Measurements from ENCODE around the gene SYNJ2.

DNA sequence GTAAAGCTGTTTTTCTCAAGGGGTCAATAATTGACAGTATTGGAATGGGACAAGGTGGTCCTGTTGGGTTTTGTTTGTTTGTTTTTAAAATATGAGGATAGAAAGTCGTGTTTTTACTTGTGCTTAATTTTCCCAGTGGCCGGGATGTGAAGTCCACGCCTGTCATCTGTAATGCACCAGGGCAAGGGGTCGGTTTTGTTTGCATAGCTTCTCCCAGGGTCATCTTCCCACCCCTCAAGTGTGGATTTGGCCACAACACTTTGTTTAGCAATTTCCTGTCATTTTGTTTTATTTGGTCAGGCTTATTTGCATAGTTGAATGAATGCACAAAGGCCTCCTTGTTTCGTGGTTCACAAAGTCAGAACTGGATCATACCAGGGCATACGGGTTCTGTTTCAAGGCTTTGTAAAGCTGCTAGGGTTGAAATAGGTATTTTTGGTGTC is 29.8 kb downstream of the SYNJ2 start:
- TF ChIP-seq TAF1 (IDR thresholded peaks at IDR 0.05; ENCODE audit: low read depth, low read length), result no peak
- TF ChIP-seq POLR2A (IDR thresholded peaks at IDR 0.05; ENCODE audit: low read depth, low read length), result no peak
- TF ChIP-seq POLR2AphosphoS5 (IDR thresholded peaks at IDR 0.05; ENCODE audit: low read depth, low read length), result no peak
- no peak for TF ChIP-seq SPI1 (IDR thresholded peaks at IDR 0.05; ENCODE audit: low read depth, low read length)

All from GM12891 (cell line).